WTC11 (cell line): ENCODE data around the gene SORCS1. TPM values are rescaled to one million over a fixed set of nuclear protein-coding genes. Genes with fewer than 3 reads are reported as not detected.

ENCODE experiments used
- ATAC-seq: fragments of 200-7000 bp; cut with Tn5 transposase; 2 replicates; pipeline ENCODE4 v1.10.0; 2021; ENCODE audit warnings: mild to moderate bottlenecking, moderate library complexity
- CTCF ChIA-PET: fragments of 300-600 bp; sonication (Branson Sonifier 250); formaldehyde crosslinking; loops from one replicate; lab custom pipeline; 2021; ENCODE audit warnings: antibody characterized with exemption; lab: Charles Lee
- POLR2A ChIA-PET: fragments of 350-600 bp; sonication (Branson Sonifier 250); formaldehyde crosslinking; loops from one replicate; lab custom pipeline; 2021; ENCODE audit warnings: antibody characterized with exemption; lab: Charles Lee
- DNase-seq: peaks from one replicate; pipeline ENCODE4 v3.0.0; 2021; ENCODE audit warnings: low spot score
- H3K27ac Mint-ChIP-seq: 2 replicates; pipeline ENCODE4 v1.8.0; 2021; ENCODE audit warnings: mixed read lengths
- H3K27me3 Mint-ChIP-seq: 2 replicates; pipeline ENCODE4 v1.8.0; 2021; ENCODE audit warnings: low read depth, mild to moderate bottlenecking, moderate library complexity, mixed read lengths
- H3K36me3 Mint-ChIP-seq: 2 replicates; pipeline ENCODE4 v1.8.0; 2021; ENCODE audit warnings: mixed read lengths
- H3K4me1 Mint-ChIP-seq: 2 replicates; pipeline ENCODE4 v1.8.0; 2022; ENCODE audit warnings: mixed read lengths
- H3K4me3 Mint-ChIP-seq: 2 replicates; pipeline ENCODE4 v1.8.0; 2021; ENCODE audit warnings: mild to moderate bottlenecking, moderate library complexity, mixed read lengths
- H3K9me3 Mint-ChIP-seq: 2 replicates; pipeline ENCODE4 v1.8.0; 2021; ENCODE audit warnings: mixed read lengths
- ATF1 ChIP-seq: sonication (generic); formaldehyde crosslinking; IDR thresholded peaks from 2 replicates; pipeline ENCODE4 v1.8.1; 2023; ENCODE audit warnings: mild to moderate bottlenecking, moderate library complexity, missing genetic modification reagents
- CBFB ChIP-seq: sonication (generic); formaldehyde crosslinking; IDR thresholded peaks from 2 replicates; pipeline ENCODE4 v1.8.1; 2022; ENCODE audit warnings: mild to moderate bottlenecking, low read depth, missing genetic modification reagents
- ESRRA ChIP-seq: sonication (generic); formaldehyde crosslinking; IDR thresholded peaks from 2 replicates; pipeline ENCODE4 v1.8.1; 2022; ENCODE audit warnings: mild to moderate bottlenecking, missing genetic modification reagents, borderline replicate concordance
- FOXJ3 ChIP-seq: sonication (generic); formaldehyde crosslinking; IDR thresholded peaks from 2 replicates; pipeline ENCODE4 v1.9.0; 2021; ENCODE audit warnings: missing genetic modification reagents, mild to moderate bottlenecking, borderline replicate concordance
- FOXP1 ChIP-seq: sonication (generic); formaldehyde crosslinking; IDR thresholded peaks from 2 replicates; pipeline ENCODE4 v1.8.0; 2022; ENCODE audit warnings: missing genetic modification reagents, mild to moderate bottlenecking, moderate library complexity, borderline replicate concordance
- NFATC4 ChIP-seq: fragments of 250-450 bp; sonication (Bioruptor Pico); IDR thresholded peaks from 2 replicates; pipeline ENCODE4 v1.9.0; 2021; ENCODE audit warnings: mild to moderate bottlenecking
- NFE2L1 ChIP-seq: sonication (generic); formaldehyde crosslinking; IDR thresholded peaks from 2 replicates; pipeline ENCODE4 v1.8.1; 2023; ENCODE audit warnings: missing genetic modification reagents
- OVOL2 ChIP-seq: fragments of 250-450 bp; sonication (Bioruptor Pico); IDR thresholded peaks from 2 replicates; pipeline ENCODE4 v1.9.0; 2021; ENCODE audit warnings: mild to moderate bottlenecking, borderline replicate concordance
- SMAD4 ChIP-seq: sonication (generic); formaldehyde crosslinking; IDR thresholded peaks from 2 replicates; pipeline ENCODE4 v1.8.0; 2022; ENCODE audit warnings: mild to moderate bottlenecking, missing genetic modification reagents
- SOX15 ChIP-seq: fragments of 250-450 bp; sonication (Bioruptor Pico); IDR thresholded peaks from 2 replicates; pipeline ENCODE4 v1.9.0; 2021; ENCODE audit warnings: mild to moderate bottlenecking
- TEAD4 ChIP-seq: sonication (generic); formaldehyde crosslinking; IDR thresholded peaks from 2 replicates; pipeline ENCODE4 v1.8.0; 2022; ENCODE audit warnings: mild to moderate bottlenecking, missing genetic modification reagents
- ZNF396 ChIP-seq: fragments of 250-450 bp; sonication (Bioruptor Pico); IDR thresholded peaks from 2 replicates; pipeline ENCODE4 v1.8.0; 2021; ENCODE audit warnings: mild to moderate bottlenecking, moderate library complexity, borderline replicate concordance
- ZNF416 ChIP-seq: fragments of 250-450 bp; sonication (Bioruptor Pico); IDR thresholded peaks from 2 replicates; pipeline ENCODE4 v1.9.0; 2021; ENCODE audit warnings: mild to moderate bottlenecking, inconsistent platforms
- ZNF423 ChIP-seq: fragments of 250-450 bp; sonication (Bioruptor Pico); IDR thresholded peaks from 2 replicates; pipeline ENCODE4 v2.1.2; 2022; ENCODE audit warnings: mild to moderate bottlenecking, moderate library complexity
- total RNA-seq: library from RNA; stranded (reverse); gene quantifications from 3 replicates; pipeline ENCODE4 v1.2.3, GENCODE V29; 2021
- TF ChIP-seq, protein P1 (sequence below): sonication (generic); formaldehyde crosslinking; IDR thresholded peaks from 2 replicates; pipeline ENCODE4 v1.8.1; 2023; ENCODE audit warnings: mild to moderate bottlenecking, missing genetic modification reagents, moderate library complexity
- TF ChIP-seq, protein P2 (sequence below): sonication (generic); formaldehyde crosslinking; IDR thresholded peaks from 2 replicates; pipeline ENCODE4 v1.8.0; 2022; ENCODE audit warnings: mild to moderate bottlenecking, missing genetic modification reagents
- TF ChIP-seq, protein P3 (sequence below): sonication (generic); formaldehyde crosslinking; IDR thresholded peaks from 2 replicates; pipeline ENCODE4 v1.8.0; 2022; ENCODE audit warnings: missing genetic modification reagents
- TF ChIP-seq, protein P4 (sequence below): sonication (generic); formaldehyde crosslinking; IDR thresholded peaks from 2 replicates; pipeline ENCODE4 v1.8.0; 2023; ENCODE audit warnings: missing genetic modification reagents
- TF ChIP-seq, protein P5 (sequence below): sonication (generic); formaldehyde crosslinking; IDR thresholded peaks from 2 replicates; pipeline ENCODE4 v1.8.1; 2023; ENCODE audit warnings: mild to moderate bottlenecking, moderate library complexity, missing genetic modification reagents
- TF ChIP-seq, protein P6 (sequence below): fragments of 250-450 bp; sonication (Bioruptor Pico); IDR thresholded peaks from 2 replicates; pipeline ENCODE4 v1.8.0; 2021; ENCODE audit warnings: mild to moderate bottlenecking

Gene SORCS1
- total RNA-seq, 1 experiment from 2014 or later, result 3.3 TPM

DNA sequence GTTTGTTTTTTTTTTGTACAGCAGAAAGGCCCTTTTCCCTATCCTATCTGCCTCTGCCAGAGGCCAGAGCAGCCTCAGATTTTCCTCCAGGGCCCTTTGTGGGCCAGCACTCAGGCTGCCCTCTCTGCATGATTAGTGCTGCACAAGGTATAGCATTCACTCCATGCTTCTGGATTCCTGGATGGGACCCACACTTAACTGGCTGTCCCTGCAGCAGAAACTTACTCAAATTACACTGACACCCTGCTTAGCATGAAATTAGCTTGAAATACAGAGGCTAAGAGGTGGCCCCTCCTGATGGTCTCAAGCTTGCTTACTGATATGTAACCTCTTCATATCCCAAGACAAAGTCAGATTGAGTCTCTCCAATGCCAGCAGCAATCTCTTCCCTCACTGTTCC lies 239.3 kb downstream of the SORCS1 start (continued):
- TF ChIP-seq FOXJ3 (no peak), NFATC4 (CRISPR knock-in tag) (no peak), ZNF416 (CRISPR knock-in tag) (no peak), ATF1 (CRISPR knock-in tag) (no peak)
- TF ChIP-seq, protein P1, sequence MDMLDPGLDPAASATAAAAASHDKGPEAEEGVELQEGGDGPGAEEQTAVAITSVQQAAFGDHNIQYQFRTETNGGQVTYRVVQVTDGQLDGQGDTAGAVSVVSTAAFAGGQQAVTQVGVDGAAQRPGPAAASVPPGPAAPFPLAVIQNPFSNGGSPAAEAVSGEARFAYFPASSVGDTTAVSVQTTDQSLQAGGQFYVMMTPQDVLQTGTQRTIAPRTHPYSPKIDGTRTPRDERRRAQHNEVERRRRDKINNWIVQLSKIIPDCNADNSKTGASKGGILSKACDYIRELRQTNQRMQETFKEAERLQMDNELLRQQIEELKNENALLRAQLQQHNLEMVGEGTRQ (CRISPR knock-in tag), result no peak
- TF ChIP-seq, protein P2, sequence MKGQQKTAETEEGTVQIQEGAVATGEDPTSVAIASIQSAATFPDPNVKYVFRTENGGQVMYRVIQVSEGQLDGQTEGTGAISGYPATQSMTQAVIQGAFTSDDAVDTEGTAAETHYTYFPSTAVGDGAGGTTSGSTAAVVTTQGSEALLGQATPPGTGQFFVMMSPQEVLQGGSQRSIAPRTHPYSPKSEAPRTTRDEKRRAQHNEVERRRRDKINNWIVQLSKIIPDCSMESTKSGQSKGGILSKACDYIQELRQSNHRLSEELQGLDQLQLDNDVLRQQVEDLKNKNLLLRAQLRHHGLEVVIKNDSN, result no peak

DNA sequence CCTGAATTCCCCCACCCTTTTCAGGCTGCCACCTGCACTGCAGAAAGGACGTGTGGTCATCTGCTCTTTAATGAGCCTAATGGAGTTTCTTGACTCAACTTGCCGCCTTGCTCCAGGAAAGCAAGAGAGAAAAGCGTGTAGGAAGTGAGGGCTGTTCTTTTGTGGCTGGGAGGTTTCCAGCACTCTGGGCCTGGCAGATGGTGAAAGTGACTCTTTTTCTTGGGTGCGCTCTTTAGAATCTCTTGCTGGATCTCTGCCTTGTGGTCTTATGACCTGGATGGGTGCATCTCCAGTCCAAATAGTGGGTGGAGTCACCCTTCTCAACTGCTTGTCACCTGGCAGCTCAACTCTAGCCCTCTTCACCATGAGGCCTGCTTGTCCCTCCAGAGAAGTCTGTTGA lies 244.0 kb downstream of the SORCS1 start:
- ChIA-PET POLR2A (no interaction called here), CTCF (no interaction called here)
- Mint-ChIP-seq H3K36me3 (no peaks in the 10 kb centered on the region), H3K27ac (no peak overlapping the region), H3K4me3 (no peak overlapping the region), H3K4me1 (peaks cover 21% of the 10 kb centered on the region), H3K9me3 (no peaks in the 10 kb centered on the region), H3K27me3 (peaks cover 70% of the 10 kb centered on the region)
- ATAC-seq, result no peak
- TF ChIP-seq, protein P3, sequence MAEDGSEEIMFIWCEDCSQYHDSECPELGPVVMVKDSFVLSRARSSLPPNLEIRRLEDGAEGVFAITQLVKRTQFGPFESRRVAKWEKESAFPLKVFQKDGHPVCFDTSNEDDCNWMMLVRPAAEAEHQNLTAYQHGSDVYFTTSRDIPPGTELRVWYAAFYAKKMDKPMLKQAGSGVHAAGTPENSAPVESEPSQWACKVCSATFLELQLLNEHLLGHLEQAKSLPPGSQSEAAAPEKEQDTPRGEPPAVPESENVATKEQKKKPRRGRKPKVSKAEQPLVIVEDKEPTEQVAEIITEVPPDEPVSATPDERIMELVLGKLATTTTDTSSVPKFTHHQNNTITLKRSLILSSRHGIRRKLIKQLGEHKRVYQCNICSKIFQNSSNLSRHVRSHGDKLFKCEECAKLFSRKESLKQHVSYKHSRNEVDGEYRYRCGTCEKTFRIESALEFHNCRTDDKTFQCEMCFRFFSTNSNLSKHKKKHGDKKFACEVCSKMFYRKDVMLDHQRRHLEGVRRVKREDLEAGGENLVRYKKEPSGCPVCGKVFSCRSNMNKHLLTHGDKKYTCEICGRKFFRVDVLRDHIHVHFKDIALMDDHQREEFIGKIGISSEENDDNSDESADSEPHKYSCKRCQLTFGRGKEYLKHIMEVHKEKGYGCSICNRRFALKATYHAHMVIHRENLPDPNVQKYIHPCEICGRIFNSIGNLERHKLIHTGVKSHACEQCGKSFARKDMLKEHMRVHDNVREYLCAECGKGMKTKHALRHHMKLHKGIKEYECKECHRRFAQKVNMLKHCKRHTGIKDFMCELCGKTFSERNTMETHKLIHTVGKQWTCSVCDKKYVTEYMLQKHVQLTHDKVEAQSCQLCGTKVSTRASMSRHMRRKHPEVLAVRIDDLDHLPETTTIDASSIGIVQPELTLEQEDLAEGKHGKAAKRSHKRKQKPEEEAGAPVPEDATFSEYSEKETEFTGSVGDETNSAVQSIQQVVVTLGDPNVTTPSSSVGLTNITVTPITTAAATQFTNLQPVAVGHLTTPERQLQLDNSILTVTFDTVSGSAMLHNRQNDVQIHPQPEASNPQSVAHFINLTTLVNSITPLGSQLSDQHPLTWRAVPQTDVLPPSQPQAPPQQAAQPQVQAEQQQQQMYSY (CRISPR knock-in tag), result no peak
- DNase-seq, result no peak

DNA sequence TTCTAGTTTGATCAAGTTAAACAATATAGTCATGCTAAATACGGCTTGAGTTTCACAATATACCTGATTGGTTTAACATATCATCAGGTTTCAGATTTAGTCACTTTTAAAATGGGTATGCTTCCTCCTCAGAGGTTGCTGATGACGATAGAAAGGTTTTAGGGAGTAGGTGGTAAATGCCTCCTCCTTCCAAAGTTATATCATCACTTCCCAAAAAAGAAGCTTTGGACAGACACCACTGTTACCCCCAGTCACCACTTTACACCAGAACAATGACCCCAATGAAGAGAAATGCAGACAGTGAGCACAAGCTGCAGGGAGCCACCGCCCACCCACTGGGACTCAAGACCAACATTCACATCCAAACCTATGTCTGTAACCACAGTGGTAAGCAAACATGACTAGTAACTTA lies 244.6 kb downstream of the SORCS1 start:
- Mint-ChIP-seq H3K9me3 (no peaks in the 10 kb centered on the region), H3K27me3 (peaks cover 77% of the 10 kb centered on the region), H3K27ac (no peak overlapping the region), H3K36me3 (no peaks in the 10 kb centered on the region), H3K4me1 (peaks cover 21% of the 10 kb centered on the region), H3K4me3 (no peak overlapping the region)
- POLR2A ChIA-PET, result no interaction called here
- DNase-seq (no peak), ATAC-seq (peak; percentile 76)
- CTCF ChIA-PET, result no interaction called here
- TF ChIP-seq ESRRA (no peak), CBFB (CRISPR knock-in tag) (no peak), ZNF396 (CRISPR knock-in tag) (no peak), ZNF423 (CRISPR knock-in tag) (0 out of 2 replicates have a peak, but pooled peaks have one; percentile 12)

DNA sequence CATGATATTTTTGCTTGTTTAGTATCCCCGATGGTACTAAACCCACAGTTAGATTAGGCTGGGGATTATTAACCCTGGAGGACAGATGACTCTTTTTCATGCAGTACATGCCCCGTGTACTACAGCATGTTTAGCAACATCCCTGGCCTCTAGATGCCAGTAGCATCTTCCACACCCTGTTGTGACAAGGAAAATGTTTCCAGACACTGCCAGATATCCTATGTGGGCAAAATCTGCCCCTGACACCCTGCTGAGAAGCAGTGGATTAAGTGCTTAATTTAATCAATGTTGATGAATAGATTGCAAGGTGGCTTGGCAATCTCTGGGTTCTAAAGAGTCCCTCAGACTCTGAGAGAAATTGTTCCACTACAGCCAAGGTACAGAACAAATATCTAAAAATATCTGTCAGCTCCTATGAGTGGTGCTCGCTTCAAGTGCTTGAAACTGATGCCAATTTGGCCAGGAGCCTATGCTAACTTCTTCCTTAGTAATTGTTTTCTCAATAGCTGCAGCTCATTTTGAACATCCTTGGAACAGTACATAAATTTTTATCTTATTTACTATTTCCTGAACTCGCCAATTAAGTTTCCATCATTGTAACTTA lies 247.0 kb downstream of the SORCS1 start:
- Mint-ChIP-seq H3K9me3 (no peaks in the 10 kb centered on the region), H3K27me3 (peaks cover 63% of the 10 kb centered on the region), H3K4me1 (peaks cover 44% of the 10 kb centered on the region), H3K4me3 (no peak overlapping the region), H3K27ac (no peak overlapping the region), H3K36me3 (no peaks in the 10 kb centered on the region)
- CTCF ChIA-PET, result no interaction called here
- no peak for DNase-seq
- POLR2A ChIA-PET, result no interaction called here
- no peak for ATAC-seq
- TF ChIP-seq, protein P4, sequence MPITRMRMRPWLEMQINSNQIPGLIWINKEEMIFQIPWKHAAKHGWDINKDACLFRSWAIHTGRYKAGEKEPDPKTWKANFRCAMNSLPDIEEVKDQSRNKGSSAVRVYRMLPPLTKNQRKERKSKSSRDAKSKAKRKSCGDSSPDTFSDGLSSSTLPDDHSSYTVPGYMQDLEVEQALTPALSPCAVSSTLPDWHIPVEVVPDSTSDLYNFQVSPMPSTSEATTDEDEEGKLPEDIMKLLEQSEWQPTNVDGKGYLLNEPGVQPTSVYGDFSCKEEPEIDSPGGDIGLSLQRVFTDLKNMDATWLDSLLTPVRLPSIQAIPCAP (CRISPR knock-in tag), result no peak
- TF ChIP-seq, protein P2, result no peak
- TF ChIP-seq ESRRA (no peak), SMAD4 (no peak), NFE2L1 (no peak), TEAD4 (CRISPR knock-in tag) (no peak), SOX15 (CRISPR knock-in tag) (no peak), OVOL2 (CRISPR knock-in tag) (no peak), FOXP1 (no peak)
- TF ChIP-seq, protein P5, sequence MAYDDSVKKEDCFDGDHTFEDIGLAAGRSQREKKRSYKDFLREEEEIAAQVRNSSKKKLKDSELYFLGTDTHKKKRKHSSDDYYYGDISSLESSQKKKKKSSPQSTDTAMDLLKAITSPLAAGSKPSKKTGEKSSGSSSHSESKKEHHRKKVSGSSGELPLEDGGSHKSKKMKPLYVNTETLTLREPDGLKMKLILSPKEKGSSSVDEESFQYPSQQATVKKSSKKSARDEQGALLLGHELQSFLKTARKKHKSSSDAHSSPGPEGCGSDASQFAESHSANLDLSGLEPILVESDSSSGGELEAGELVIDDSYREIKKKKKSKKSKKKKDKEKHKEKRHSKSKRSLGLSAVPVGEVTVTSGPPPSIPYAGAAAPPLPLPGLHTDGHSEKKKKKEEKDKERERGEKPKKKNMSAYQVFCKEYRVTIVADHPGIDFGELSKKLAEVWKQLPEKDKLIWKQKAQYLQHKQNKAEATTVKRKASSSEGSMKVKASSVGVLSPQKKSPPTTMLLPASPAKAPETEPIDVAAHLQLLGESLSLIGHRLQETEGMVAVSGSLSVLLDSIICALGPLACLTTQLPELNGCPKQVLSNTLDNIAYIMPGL (CRISPR knock-in tag), result no peak
- TF ChIP-seq, protein P6, sequence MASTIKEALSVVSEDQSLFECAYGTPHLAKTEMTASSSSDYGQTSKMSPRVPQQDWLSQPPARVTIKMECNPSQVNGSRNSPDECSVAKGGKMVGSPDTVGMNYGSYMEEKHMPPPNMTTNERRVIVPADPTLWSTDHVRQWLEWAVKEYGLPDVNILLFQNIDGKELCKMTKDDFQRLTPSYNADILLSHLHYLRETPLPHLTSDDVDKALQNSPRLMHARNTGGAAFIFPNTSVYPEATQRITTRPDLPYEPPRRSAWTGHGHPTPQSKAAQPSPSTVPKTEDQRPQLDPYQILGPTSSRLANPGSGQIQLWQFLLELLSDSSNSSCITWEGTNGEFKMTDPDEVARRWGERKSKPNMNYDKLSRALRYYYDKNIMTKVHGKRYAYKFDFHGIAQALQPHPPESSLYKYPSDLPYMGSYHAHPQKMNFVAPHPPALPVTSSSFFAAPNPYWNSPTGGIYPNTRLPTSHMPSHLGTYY (CRISPR knock-in tag), result no peak
